ENCODE results near the gene POLR1E. TPM values are rescaled to one million over a fixed set of nuclear protein-coding genes. Genes with fewer than 3 reads are reported as not detected.

The POLR1E gene
- 30.1 TPM for total RNA-seq

GRCh38 chr9:37485389-37486255 is at the start of gene POLR1E:
Gene POLR1E (plus strand): TSS chr9:37485948. CDS start chr9:37486048, 100 bp downstream.

GRCh38 chr9:37465249-37466036 is 20.3 kb upstream of the POLR1E start, which contains the start of gene ZBTB5:
Gene ZBTB5 (minus strand): TSS chr9:37465450. CDS start chr9:37442551, 22,899 bp downstream.

Other genes starting within 250 kb of the POLR1E start
- 94.9 TPM for gene GRHPR, start 63.3 kb upstream of the POLR1E start, total RNA-seq
- 31.8 TPM for gene ZBTB5, start 20.5 kb upstream of the POLR1E start, total RNA-seq
- 32.5 TPM for gene FBXO10, start 90.4 kb downstream of the POLR1E start, total RNA-seq
- gene TOMM5, start 106.6 kb downstream of the POLR1E start, total RNA-seq: 62.6 TPM
- 34.9 TPM for gene FRMPD1, start 165.0 kb downstream of the POLR1E start, total RNA-seq